ENCODE results near the gene MMS19.
"Not testable (repeated sequence)": the region's sequence is repeated elsewhere in the genome, so short reads cannot be mapped to it uniquely, and the experiment has no call there.

MMS19 gene

DNA sequence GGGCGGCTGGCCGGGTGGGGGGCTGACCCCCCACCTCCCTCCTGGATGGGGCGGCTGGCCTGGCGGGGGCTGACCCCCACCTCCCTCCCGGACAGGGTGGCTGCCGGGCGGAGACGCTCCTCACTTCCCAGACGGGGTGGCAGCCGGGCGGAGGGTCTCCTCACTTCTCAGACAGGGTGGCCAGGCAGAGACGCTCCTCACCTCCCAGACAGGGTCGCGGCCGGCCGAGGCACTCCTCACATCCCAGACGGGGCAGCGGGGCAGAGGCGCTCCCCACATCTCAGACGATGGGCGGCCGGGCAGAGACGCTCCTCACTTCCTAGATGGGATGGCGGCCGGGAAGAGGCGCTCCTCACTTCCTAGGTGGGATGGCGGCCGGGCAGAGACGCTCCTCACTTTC lies 30.7 kb upstream of the MMS19 start:
- DNase-seq, result not testable (repeated sequence)

DNA sequence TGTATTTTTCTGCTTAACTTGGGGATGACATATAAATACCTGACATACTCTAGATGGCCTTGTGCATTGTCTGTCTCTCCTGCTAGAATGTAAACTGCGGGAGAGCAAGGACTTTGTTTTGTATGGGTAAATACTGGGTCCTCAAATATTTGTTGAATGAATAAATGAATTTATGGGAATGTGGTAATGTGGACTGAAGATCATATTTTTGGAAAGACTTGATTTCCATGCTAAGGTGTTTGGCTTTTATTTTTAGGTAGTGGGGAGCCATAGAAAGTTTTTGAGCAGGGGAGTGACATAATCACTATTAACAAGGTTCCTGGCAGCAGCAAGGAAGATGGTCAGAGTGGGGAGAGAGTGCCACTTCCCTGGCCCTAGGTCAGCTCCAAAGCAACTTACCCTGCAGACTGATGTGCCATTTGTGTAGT lies 27.5 kb upstream of the MMS19 start:
- no peak for DNase-seq

DNA sequence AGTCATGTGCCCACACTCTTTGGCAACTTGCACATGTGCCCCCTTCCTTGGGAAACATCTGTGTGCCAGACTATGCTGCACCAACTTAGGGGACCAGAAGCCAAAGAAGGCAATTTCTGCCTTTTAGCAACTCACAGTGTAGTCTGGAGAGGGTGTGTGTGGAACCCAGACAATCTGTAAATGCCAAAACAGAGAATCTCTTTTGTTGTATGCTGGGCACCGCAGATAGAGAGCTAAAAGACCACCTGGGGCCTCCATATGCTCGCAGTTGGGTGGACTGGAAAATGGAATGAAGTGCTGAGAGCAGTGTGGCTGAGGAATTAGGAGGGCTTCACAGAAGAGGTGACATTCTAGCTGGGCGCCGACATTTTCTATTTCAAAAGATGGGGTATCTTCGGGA lies 26.9 kb upstream of the MMS19 start:
- DNase-seq, result no peak

DNA sequence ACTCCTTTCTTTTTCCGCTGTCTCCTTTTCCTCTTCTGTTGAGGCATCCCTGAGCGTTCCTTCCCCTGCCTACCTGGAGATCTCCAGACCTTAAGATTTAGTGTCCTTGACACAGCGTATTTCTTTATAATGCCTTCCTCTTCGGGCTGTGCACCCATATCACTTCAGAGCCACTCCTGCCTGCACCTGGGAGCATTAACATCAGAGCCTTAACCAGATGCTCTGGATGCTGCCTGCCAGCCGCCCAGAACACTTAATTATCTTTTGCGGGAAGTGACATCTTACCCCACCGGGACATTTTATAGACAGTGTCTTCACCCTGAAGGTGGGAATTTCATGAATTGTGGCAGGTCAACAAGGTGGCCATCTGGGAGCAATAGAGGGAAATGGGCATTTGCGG lies 24.7 kb upstream of the MMS19 start:
- no peak for DNase-seq

DNA sequence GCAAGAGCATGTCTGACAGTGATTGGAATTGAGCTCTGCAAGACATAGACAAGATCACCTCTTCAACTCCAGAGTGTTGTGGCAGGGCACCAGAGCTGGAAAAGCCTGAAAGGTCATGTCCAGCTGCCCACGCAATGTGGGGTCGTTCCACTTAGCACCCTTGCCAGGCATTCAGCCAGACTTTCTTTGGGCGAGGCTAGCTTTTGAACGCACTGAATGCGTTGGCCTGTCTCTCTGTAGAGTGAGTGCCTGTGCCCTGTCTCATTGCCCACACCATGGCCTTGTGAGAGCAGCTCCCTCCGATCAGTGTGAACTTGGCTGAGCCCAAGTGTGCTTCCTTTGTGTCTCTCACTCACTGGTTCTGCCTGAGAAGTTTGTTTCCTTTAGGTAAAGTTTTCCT lies 23.8 kb upstream of the MMS19 start:
- no peak for DNase-seq

DNA sequence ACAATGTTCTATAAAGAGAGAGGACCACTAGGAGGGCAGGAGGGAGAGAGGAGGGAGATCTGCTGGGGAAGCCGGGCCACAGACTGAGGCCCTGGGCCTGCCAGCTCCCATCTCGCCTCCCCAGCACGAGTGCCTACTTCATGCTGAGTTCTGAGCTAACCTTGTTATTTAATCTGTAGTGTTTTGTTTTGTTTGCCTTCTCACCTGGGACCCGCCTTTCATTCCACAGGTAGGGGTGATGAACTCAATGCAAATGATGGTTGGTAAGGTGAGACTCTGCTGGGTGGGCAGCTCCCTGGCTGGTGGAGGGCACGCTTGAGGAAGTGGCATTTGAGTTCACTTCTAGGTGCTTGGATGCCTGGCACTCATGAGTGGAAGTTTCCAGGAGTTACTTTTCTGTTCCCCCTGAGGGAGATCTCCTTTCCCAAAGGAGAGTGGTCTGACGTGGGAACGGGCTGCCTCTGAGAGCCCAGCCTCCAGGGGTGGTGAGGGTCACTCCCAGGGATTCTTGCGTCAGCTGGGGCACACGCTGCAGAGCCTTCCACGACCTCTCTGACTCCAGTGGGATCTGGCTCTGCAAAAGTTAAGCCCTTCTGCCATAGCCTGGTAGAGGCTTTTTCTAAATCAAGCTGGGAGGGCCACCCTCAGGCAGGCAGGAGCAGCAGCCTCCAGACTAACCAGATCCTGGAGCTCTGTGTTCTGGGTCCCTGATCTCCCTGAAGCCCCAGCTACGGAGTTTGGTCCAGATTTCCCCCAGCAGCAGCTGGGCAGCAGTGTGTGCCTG lies 22.9 kb upstream of the MMS19 start:
- DNase-seq, result no peak

DNA sequence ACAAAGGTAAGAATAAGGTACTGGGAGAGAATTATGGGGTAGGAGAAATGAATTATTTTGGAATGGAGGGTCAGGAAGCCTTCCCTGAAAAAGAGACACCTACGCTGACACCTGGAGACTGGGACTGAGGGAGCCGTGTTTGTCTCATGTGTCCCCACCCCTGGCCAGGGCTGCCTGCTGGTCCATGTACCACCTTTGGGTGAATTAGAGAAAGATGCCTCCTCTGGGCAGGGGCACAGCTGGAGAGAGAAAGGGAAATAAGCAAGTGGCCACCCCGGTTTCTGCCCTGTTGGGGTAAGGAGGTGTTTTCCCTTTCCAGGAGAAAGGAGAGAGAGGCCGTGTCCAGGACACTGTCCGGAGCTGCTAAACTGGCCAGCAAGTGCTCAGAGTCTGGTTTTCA lies 22.3 kb upstream of the MMS19 start:
- DNase-seq, result no peak

DNA sequence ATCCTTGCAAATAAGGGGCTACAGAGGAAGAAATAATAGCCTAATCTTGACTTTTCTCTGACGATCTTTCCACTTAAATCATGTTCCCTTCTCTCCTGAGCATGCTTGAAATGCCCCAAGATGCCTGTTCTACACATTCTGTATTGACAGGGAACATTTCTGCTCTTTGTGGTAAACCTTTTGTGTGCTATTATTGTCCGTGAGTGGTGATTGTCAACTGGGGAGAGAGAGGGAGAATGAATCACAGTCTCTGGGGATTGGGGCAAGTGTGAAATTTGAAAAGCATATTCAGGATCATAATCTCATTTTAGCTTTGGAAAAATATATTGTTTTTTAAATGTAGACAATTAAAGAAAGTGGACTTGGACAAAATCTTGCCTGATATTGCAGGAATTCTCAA lies 21.1 kb upstream of the MMS19 start:
- no peak for DNase-seq

DNA sequence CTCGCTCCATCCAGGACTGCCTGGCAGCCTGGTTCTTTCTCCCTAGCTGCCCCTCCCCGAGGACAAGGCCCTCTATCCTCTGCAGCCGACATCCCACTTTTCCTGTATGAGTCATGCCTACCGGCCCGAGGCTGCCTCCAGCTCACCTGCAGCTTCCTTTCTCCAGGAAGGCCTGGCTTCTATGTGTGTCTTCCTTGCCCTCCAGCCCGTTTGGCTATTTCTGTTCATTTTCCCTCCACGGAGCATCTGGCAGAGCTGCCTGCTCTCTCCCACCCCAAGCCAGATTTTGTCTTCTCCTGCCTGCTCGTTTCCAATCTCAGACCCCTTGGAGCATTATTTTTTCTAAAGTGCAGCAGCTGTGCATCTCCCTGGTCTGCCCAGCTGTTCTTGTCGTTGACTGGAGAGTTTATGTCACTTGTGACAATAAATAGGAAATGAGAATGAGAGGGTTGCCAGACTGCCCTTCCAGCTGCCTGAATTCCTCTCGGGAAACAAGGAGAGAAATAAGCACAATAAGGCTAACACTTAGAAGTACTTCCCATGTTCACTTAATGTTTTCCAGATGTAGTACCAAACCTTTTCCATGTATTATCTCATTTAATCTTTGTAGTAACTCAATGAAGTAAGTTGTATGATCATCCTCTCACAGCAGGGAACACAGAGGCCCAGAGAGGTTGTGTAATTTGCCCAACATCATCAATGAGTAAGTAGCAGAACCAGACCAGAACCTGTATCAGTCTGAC lies 20.2 kb upstream of the MMS19 start:
- DNase-seq, result peak; percentile 17

DNA sequence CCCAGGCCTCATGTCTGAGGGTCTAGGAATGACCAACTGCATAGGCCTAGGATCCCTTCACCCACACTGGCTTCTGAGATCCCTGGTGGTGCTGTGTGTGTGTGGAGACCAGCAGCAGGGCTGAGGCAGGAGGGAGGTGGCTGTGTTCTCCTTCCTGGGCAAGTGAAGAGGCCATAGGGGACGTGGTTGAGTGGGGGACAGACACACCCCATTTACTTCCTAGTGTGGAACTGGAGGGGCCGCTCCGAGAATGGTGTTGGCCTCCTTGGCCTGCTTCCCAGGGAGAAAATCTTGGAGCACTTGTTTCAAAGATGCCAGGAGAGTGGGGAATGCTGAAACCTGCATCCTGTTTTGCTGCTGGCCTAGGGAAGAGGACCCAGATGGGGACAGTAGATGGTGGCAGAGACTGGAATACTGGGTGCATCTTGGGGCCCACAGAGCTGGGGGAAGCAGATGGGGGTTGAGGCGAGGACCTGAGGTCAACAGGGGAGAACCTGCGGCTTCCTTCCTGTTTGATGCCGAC lies 19.6 kb upstream of the MMS19 start:
- no peak for DNase-seq

DNA sequence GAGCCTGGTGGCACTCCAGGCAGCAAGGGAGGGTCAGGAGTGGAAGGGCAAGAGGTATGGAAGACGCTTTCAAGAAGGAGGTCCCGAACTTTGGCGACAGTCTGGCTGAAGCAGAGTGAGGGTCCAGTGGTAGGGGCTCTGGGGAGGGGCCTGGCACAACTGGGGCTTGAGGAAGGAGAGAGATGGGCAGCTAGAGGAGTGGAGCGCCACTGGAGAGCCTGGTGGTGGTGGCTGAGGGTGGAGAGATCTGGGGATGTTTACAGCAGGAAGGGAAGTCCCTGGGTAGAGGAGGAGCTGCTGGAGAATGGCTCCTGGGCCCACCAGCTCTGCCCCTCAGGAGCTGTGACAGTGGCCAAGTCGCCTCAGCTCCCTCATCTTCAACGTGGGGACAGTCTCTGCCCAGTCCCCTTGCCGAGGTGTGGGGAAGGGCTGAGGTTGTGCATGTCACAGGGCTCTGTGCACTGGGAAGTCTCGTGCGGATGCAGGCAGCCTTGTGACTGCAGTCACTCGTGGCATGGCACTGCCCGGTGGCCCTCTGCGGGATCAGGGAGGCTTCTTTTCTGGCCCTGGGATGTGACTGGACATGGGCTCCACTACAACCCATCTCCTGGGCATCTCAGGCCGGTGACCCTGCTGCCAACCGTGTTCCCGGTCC lies 19.0 kb upstream of the MMS19 start:
- no peak for DNase-seq

DNA sequence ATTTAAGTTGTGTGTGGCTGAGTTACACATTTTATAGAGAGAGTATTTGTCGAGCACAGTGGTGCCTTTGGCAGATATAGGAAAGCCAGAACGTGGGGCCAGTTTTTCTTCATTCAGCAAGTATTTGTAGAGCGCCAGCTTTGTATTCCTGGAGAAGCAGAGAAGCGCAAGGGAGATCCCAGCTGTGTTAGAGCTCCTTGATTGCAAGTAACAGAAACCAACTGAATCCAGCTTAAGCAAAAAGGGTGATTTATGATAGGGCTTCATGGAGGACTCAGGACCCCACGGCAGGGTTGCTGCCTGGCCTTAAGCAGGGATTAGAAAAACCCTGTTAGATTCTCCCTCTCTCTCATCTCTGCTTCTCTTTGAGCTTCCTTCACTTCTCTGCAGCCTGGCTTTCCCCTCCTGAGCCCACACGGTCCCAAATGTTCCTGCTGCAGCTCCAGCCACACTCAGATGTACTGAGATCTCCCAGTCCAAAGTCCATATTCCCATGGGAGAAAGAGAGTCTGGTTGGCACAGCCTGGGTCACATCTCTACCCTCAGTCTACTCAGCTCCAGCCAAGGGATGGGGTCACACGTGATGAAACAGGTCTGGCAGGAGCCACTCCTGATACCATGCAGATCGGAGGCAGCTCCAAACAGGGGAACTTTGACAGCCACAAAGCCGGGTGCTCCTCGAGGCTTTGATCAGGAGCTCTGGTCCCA lies 17.2 kb upstream of the MMS19 start:
- no peak for DNase-seq

DNA sequence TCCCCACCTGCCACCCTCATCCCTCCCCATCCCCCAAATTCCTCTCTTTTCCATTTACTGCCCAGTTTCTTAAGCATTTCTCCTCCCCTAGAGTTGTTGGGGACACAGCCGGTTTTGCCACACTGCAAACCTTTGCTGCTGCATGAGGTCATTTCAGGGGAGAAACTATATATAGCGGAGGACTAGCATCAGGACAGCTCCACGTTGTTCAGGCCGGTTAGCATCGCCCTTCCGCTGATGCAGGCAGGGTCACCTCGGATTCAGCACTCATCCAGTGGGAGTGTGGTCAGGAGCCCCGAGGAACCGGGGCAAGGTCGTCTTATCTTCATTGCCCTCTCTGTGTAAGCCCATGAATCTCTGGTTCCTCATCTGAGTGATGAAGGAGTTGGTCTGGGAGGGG lies 16.1 kb upstream of the MMS19 start:
- DNase-seq, result no peak

DNA sequence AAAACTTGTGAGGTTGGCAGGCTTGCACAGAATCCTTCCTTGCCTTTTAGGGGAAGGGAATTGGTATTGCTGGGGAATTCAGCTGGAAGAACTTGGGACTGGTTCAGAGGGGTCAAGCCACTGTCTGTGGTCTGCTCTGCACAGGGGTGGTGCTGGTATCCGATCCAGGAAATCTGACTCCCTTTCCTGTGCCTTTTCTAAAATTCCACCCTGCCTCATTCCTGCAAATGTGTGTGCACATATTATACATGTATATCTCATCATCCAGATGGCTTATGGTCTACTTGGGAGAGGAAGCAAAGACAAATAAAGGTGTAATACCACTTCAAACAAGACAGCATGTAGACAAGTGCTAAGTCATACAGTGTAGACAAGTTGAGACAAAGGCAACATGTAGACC lies 14.8 kb upstream of the MMS19 start:
- DNase-seq, result no peak

DNA sequence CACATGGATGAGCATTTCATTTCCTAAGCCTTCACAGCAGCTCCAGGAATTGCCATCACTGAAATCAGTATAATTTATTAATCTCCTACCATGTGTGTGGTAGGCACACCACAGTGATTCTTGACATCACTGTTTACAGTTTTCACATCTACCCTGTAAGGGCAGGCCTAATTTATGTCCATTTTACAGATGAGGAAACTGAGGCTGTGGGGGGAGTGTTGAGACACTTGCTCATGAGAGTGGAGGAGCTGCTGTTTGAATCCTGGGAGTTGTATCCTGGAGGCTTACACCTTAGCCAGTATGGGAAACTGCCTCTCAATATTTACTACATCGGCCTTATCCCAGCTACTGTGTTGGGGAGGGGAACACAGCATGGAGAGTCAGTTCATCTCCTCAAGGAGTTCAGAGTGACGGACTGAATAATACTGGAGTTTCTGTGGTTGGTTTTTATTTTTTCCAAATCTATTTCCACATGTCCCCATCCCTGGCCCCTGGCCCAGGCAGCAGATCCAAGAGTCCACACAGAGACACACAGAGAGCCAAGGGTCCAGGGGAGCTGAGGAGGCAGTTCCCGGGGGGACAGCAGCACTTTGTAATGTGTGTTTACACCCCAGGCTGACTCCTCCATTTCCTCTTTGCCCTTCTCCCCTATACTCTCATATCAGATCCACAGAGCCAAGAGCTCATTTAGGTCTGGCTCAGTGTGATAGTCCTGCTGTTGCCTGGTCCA lies 13.7 kb upstream of the MMS19 start:
- DNase-seq, result no peak

DNA sequence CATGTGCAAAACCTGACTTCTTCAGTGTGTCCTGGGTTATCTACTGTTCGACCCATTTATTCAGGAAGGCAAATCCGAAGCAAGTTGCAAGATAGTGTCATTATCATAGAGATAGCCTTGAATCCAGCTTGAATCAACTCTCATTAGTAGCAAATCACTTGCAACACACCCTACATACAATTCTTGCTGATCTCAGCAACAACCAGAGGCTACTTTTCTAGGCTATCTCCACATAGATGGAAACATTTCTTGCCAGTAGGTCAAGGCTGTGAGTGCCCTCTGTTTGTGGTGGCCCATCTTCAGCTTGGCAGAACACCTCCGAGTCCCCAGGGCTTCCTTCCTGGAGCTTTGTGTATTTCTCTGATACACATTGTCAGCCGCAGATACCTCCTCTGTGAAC lies 12.5 kb upstream of the MMS19 start:
- no peak for DNase-seq

DNA sequence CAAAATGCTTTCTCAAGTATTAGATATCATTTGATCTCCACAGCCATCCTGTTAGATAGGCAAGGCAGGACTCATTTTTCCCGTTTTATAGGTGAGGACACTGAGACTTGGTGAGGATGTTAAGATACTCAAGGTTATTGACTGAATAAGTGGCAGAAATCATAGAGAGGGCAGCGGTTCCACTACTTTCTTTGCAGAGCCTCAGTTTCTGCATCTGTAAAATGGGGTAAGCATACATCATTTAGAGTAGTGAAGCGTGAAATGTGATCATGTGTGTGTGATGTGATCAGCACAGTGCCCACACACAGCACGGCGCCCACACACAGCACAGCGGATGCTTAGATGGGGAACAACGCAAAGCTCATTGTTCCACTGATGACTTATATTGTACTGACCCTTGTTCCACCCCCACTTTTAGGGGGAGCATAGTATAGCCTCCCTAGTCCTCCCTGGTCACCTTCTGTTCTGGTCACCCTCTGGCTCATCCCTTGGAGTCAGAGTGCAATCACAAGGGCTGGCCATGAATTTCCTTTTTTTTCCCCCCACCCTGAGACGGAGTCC lies 11.0 kb upstream of the MMS19 start:
- no peak for DNase-seq

DNA sequence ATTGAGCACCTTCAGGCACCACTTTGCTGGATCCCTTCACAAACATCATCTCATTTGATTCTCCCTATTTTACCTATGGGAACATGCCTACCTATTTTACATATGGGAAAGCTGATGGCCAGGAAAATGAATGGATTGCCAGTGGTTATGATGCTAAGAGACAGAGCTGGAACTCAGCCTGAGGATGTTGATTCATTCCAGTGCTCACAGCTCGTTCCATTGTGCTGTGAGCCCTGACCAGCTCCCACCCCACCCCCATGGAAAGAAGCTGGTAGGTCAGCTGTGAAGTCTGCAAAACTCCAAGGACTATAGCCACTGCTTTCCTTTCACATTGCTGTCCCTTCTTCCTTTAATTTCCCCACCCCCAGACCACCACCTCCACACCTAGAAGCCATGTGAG lies 10.1 kb upstream of the MMS19 start:
- no peak for DNase-seq

DNA sequence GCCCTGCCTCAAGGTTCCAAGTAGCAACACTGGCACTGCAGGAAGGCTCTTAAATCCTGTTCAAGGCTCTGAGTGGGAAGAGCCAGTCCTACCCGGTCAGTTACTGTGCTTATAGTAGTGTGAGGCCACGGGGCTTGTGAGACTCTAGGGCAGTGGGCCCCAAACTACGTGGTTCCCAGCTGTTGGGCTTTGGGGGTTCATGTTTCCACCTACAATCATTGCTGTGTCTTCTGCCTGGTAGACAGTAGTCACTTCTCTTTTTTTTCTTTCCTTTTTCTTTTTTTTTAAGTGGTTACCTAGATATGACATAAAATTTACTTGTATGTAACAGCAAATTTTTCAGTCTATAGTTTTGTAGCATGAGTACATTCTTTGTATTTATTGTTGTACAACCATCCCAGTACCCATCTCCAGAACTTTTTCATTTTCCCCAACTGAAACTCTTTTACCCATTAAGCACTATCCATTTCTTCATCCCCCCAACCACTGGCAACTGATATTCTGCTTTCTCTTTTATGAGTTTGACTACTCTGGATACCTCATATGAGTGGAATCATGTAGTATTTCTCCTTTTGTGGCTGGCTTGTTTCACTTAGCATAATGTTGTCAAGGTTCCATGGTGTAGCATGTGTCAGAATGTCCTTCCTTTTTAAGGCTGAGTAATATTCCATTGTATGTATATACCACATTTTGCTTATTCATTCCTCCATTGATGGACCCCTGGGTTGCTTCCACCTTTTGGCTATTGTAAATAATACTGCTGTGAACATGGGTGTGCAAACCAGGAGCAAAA lies 8.2 kb upstream of the MMS19 start:
- DNase-seq, result no peak

DNA sequence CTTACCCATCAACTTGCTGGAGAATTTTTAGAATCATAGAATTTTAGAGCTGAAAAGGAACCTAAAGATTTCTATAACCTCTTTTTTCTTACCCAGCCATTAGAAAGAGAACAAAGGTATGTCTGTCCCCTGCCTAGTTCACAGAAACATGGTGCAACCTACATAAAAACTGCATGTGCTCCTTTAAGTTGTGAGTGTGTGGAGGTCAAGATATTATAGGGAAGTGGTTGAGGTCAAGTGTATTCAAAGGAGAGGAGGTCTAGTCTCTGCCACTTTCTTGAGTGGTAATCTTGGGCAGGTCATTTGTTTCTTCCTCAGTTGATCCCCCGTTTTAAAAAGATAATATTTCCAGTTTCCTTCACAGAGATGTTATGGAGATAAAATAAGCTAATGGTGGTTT lies 6.9 kb upstream of the MMS19 start:
- no peak for DNase-seq

DNA sequence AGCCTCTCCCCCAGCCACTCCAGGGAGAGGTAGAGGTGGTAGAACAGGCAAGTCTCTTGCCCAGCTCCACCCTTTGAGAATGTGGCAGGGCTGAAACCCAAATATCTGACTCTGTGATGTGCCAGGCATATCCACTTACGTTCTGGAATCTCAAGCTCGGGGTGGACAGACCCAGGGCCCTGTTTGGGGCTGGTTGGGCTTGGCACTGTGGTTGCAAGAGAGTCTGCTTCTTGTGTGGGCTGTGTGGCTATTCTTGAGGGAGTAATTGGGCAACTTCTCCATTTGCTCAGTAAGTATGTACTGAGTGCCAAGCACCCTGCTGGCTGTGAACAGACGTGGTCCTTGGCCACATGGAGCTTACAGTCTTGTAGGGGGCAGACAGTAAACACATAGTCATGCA lies 5.2 kb upstream of the MMS19 start:
- no peak for DNase-seq

Measured in eye (tissue), 1 donor.